ENCODE results near the gene UPF1.

UPF1 gene

DNA sequence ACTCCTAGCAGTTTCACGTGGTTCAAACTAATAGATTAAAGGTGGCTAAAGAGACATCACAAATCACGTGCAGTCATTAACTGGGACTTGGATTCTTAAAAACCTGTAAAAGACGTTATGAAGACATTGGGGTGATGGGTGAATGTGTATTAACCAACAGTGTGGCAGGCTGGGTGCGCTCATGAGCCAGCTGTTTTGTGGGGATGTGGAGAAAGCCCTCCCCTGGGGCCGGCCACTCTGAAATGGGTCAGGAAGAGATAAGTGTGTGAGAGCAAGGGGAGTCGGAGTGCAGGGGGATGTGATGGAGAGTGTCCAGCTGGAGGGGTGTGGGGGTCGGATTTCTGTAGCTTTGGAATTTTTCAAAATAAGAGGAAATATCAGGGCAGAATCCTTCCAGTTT lies 10.4 kb downstream of the UPF1 start:
- Histone ChIP-seq H3K4me1 (ENCODE audit: insufficient read depth, insufficient read length) (peaks cover 23% of the 10 kb centered on the region), H3K27me3 (ENCODE audit: insufficient read depth, insufficient read length) (no peaks in the 10 kb centered on the region), H3K9me3 (ENCODE audit: insufficient read depth, low read length) (no peaks in the 10 kb centered on the region), H3K9ac (ENCODE audit: insufficient read length, low read depth) (no peak overlapping the region), H3K4me3 (ENCODE audit: insufficient read length, low read depth) (no peak overlapping the region), H3K36me3 (ENCODE audit: insufficient read depth, insufficient read length, low read length) (peaks cover 58% of the 10 kb centered on the region)
- DNase-seq (ENCODE audit: low read depth, low spot score) = no peak
- no peak for TF ChIP-seq SUZ12 (IDR thresholded peaks at IDR 0.05; ENCODE audit: extremely low read depth, insufficient read depth, insufficient read length)
- TF ChIP-seq ZNF274 (IDR thresholded peaks at IDR 0.05; ENCODE audit: low read depth, low read length) = no peak
- TF ChIP-seq YY1 (IDR thresholded peaks at IDR 0.05; ENCODE audit: insufficient read depth, insufficient read length) = no peak

GRCh38 chr19:18843960-18844359 lies 12.2 kb downstream of the UPF1 start:
- no peak overlapping the region for H3K9ac ChIP-seq (ENCODE audit: insufficient read length, low read depth)
- H3K4me1 ChIP-seq (ENCODE audit: insufficient read depth, insufficient read length) = peaks cover 24% of the 10 kb centered on the region
- DNase-seq (ENCODE audit: low read depth, low spot score) = no peak
- H3K27me3 ChIP-seq (ENCODE audit: insufficient read depth, insufficient read length) = no peaks in the 10 kb centered on the region
- peaks cover 65% of the 10 kb centered on the region for H3K36me3 ChIP-seq (ENCODE audit: insufficient read depth, insufficient read length, low read length)
- no peaks in the 10 kb centered on the region for H3K9me3 ChIP-seq (ENCODE audit: insufficient read depth, low read length)
- TF ChIP-seq SUZ12 (IDR thresholded peaks at IDR 0.05; ENCODE audit: extremely low read depth, insufficient read depth, insufficient read length) = no peak
- TF ChIP-seq ZNF274 (IDR thresholded peaks at IDR 0.05; ENCODE audit: low read depth, low read length) = no peak
- TF ChIP-seq YY1 (IDR thresholded peaks at IDR 0.05; ENCODE audit: insufficient read depth, insufficient read length) = no peak
- H3K4me3 ChIP-seq (ENCODE audit: insufficient read length, low read depth) = no peak overlapping the region

GRCh38 chr19:18844806-18845329 lies 13.1 kb downstream of the UPF1 start:
- TF ChIP-seq YY1 (IDR thresholded peaks at IDR 0.05; ENCODE audit: insufficient read depth, insufficient read length) (no peak), SUZ12 (IDR thresholded peaks at IDR 0.05; ENCODE audit: extremely low read depth, insufficient read depth, insufficient read length) (no peak), ZNF274 (IDR thresholded peaks at IDR 0.05; ENCODE audit: low read depth, low read length) (no peak)
- Histone ChIP-seq H3K4me3 (ENCODE audit: insufficient read length, low read depth) (no peak overlapping the region), H3K9me3 (ENCODE audit: insufficient read depth, low read length) (no peaks in the 10 kb centered on the region), H3K4me1 (ENCODE audit: insufficient read depth, insufficient read length) (peaks cover 26% of the 10 kb centered on the region), H3K9ac (ENCODE audit: insufficient read length, low read depth) (no peak overlapping the region), H3K27me3 (ENCODE audit: insufficient read depth, insufficient read length) (no peaks in the 10 kb centered on the region), H3K36me3 (ENCODE audit: insufficient read depth, insufficient read length, low read length) (peaks cover 65% of the 10 kb centered on the region)
- no peak for DNase-seq (ENCODE audit: low read depth, low spot score)

DNA sequence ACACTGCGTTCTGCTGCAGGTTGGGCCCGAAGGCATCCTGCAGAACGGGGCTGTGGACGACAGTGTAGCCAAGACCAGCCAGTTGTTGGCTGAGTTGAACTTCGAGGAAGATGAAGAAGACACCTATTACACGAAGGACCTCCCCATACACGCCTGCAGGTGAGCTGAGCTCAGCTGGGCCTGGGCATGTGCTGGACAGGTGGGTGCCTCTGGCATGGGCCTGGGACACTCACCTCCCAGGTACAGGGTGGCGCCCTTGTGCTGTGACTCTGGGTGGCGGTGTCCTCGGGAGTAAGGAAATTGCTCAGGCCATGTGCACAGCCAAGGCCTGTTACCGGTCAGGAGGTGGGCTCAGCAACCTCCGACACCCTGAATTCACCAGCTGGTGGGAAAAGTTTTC lies 14.2 kb downstream of the UPF1 start:
- no peak overlapping the region for H3K9ac ChIP-seq (ENCODE audit: insufficient read length, low read depth)
- TF ChIP-seq YY1 (IDR thresholded peaks at IDR 0.05; ENCODE audit: insufficient read depth, insufficient read length) = no peak
- no peak for TF ChIP-seq ZNF274 (IDR thresholded peaks at IDR 0.05; ENCODE audit: low read depth, low read length)
- no peak for TF ChIP-seq SUZ12 (IDR thresholded peaks at IDR 0.05; ENCODE audit: extremely low read depth, insufficient read depth, insufficient read length)
- no peaks in the 10 kb centered on the region for H3K9me3 ChIP-seq (ENCODE audit: insufficient read depth, low read length)
- H3K4me1 ChIP-seq (ENCODE audit: insufficient read depth, insufficient read length) = peaks cover 22% of the 10 kb centered on the region
- H3K36me3 ChIP-seq (ENCODE audit: insufficient read depth, insufficient read length, low read length) = peaks cover 66% of the 10 kb centered on the region
- no peak for DNase-seq (ENCODE audit: low read depth, low spot score)
- H3K27me3 ChIP-seq (ENCODE audit: insufficient read depth, insufficient read length) = no peaks in the 10 kb centered on the region
- no peak overlapping the region for H3K4me3 ChIP-seq (ENCODE audit: insufficient read length, low read depth)

DNA sequence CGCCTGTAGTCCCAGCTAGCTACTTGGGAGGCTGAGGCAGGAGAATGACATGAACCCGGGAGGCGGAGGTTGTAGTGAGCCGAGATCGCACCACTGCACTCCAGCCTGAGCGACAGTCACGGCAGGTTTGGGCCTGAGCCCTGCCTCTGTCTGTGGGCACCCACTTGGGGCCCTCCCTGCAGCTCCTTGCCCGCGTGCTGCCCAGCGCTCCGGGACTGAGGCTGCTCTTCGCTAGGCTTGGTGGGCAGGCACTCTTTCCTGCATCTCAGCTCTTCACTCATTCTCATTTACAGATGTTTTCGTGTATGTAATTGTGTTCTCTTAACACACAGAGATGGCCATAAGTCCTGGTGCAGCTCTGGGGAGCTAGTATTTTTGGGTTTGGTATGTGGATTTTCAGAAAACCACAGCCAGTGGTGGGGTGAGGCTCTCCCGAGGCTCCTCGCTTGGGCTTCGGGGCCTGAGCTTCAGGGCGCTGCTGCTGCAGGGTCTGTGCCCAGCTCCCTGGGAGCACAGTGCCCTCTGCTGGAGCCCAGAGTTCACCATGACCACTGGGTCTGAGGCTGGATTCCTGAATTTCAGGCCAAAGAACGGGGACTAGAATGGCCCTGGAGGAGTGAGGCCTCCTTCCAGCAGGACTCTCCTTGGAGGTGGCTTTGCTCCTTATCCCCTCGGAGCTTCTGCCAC lies 15.2 kb downstream of the UPF1 start:
- H3K27me3 ChIP-seq (ENCODE audit: insufficient read depth, insufficient read length) = no peaks in the 10 kb centered on the region
- no peaks in the 10 kb centered on the region for H3K9me3 ChIP-seq (ENCODE audit: insufficient read depth, low read length)
- peak overlapping the region; percentile 33 for H3K9ac ChIP-seq (ENCODE audit: insufficient read length, low read depth)
- TF ChIP-seq ZNF274 (IDR thresholded peaks at IDR 0.05; ENCODE audit: low read depth, low read length) = no peak
- no peak for TF ChIP-seq SUZ12 (IDR thresholded peaks at IDR 0.05; ENCODE audit: extremely low read depth, insufficient read depth, insufficient read length)
- no peak for TF ChIP-seq YY1 (IDR thresholded peaks at IDR 0.05; ENCODE audit: insufficient read depth, insufficient read length)
- peaks cover 69% of the 10 kb centered on the region for H3K36me3 ChIP-seq (ENCODE audit: insufficient read depth, insufficient read length, low read length)
- H3K4me3 ChIP-seq (ENCODE audit: insufficient read length, low read depth) = no peak overlapping the region
- H3K4me1 ChIP-seq (ENCODE audit: insufficient read depth, insufficient read length) = peaks cover 16% of the 10 kb centered on the region
- peak; percentile 75 for DNase-seq (ENCODE audit: low read depth, low spot score)

- Histone ChIP-seq H3K9me3 (ENCODE audit: insufficient read depth, low read length) (no peaks in the 10 kb centered on the region), H3K9ac (ENCODE audit: insufficient read length, low read depth) (no peak overlapping the region), H3K4me1 (ENCODE audit: insufficient read depth, insufficient read length) (peaks cover 16% of the 10 kb centered on the region), H3K36me3 (ENCODE audit: insufficient read depth, insufficient read length, low read length) (peaks cover 76% of the 10 kb centered on the region), H3K4me3 (ENCODE audit: insufficient read length, low read depth) (no peak overlapping the region), H3K27me3 (ENCODE audit: insufficient read depth, insufficient read length) (no peaks in the 10 kb centered on the region)
- DNase-seq (ENCODE audit: low read depth, low spot score) = no peak
- TF ChIP-seq SUZ12 (IDR thresholded peaks at IDR 0.05; ENCODE audit: extremely low read depth, insufficient read depth, insufficient read length) = no peak
- TF ChIP-seq ZNF274 (IDR thresholded peaks at IDR 0.05; ENCODE audit: low read depth, low read length) = no peak
- no peak for TF ChIP-seq YY1 (IDR thresholded peaks at IDR 0.05; ENCODE audit: insufficient read depth, insufficient read length)
Observed at GRCh38 chr19:18847549-18848463, 16.0 kb downstream of the UPF1 start.

All from NT2/D1 (cell line).